Right atrium auricular region (tissue), 2 donors: Measurements from ENCODE around the gene ATP2A3. TPM values are rescaled to one million over a fixed set of nuclear protein-coding genes. Genes with fewer than 3 reads are reported as not detected.

ENCODE experiments used
- DNase-seq: peaks from one replicate; pipeline ENCODE4 v3.0.0-alpha.2; 2019; ENCODE audit warnings: low spot score
- H3K27ac ChIP-seq, 2 donors: fragments of 200-600 bp; sonication (generic); 1 replicate in 1 of 2; 2 replicates in 1 of 2; pipeline ENCODE4 v1.5.1; 2016 to 2019
- H3K27me3 ChIP-seq, 2 donors: fragments of 200-600 bp; sonication (generic); one replicate each; pipeline versions ENCODE4 v1.5.1 to v1.6.0; 2017 to 2019
- H3K36me3 ChIP-seq: fragments of 200-600 bp; sonication (generic); one replicate; pipeline ENCODE4 v1.5.1; 2016
- H3K4me1 ChIP-seq, 2 donors: fragments of 200-600 bp; sonication (generic); one replicate each; pipeline versions ENCODE4 v1.5.1 to v1.6.0; 2017 to 2019
- H3K4me3 ChIP-seq, 2 donors: fragments of 200-600 bp; sonication (generic); 1 replicate in 1 of 2; 2 replicates in 1 of 2; pipeline ENCODE4 v1.5.1; 2017 to 2019; ENCODE audit warnings: mild to moderate bottlenecking in 1 of 2, moderate library complexity in 1 of 2
- H3K9me3 ChIP-seq, 2 donors: fragments of 200-600 bp; sonication (generic); one replicate each; pipeline ENCODE4 v1.5.1; 2019
- CTCF ChIP-seq, 2 donors: fragments of 200-600 bp; sonication (generic); IDR thresholded peaks; one replicate each; pipeline ENCODE4 v1.5.1; 2019; ENCODE audit warnings: antibody characterized with exemption in 2 of 2
- total RNA-seq, 2 donors: library from RNA; depleted of rRNA; stranded (reverse); fragments of >200 nt; gene quantifications; one replicate each; pipeline ENCODE4 v1.1.0, GENCODE V29; 2016

ATP2A3 gene
- total RNA-seq, 2 donors from 2014 or later: 5.5 to 12.2 TPM

GRCh38 chr17:3959295-3959899, 4.8 kb downstream of the ATP2A3 start:
- peaks cover 3 to 5% of the 10 kb centered on the region in 2 donors for H3K27me3 ChIP-seq
- no peak for TF ChIP-seq CTCF (IDR thresholded peaks at IDR 0.05)
- no peak overlapping the region for H3K4me3 ChIP-seq
- no peak for DNase-seq
- H3K36me3 ChIP-seq: no peaks in the 10 kb centered on the region
- H3K27ac ChIP-seq: peak overlapping the region in 1 of 2 donors; percentile 58
- no peaks in the 10 kb centered on the region for H3K9me3 ChIP-seq
- H3K4me1 ChIP-seq: peaks cover 0 to 54% of the 10 kb centered on the region in 2 donors

GRCh38 chr17:3957735-3958599, 6.3 kb downstream of the ATP2A3 start:
- Histone ChIP-seq H3K27me3 (no peaks in the 10 kb centered on the region), H3K27ac (no peak overlapping the region), H3K4me1 (peaks cover 0 to 44% of the 10 kb centered on the region in 2 donors), H3K9me3 (no peaks in the 10 kb centered on the region), H3K36me3 (no peaks in the 10 kb centered on the region), H3K4me3 (no peak overlapping the region)
- DNase-seq: no peak
- no peak for TF ChIP-seq CTCF (IDR thresholded peaks at IDR 0.05)

GRCh38 chr17:3956983-3957382, 7.3 kb downstream of the ATP2A3 start:
- Histone ChIP-seq H3K27me3 (no peaks in the 10 kb centered on the region), H3K27ac (no peak overlapping the region), H3K9me3 (no peaks in the 10 kb centered on the region), H3K4me3 (no peak overlapping the region), H3K4me1 (peaks cover 0 to 34% of the 10 kb centered on the region in 2 donors), H3K36me3 (no peaks in the 10 kb centered on the region)
- no peak for DNase-seq
- no peak for TF ChIP-seq CTCF (IDR thresholded peaks at IDR 0.05)

GRCh38 chr17:3956327-3956957, 7.8 kb downstream of the ATP2A3 start:
- TF ChIP-seq CTCF (IDR thresholded peaks at IDR 0.05): no peak
- no peak for DNase-seq
- H3K27ac ChIP-seq: no peak overlapping the region

GRCh38 chr17:3955673-3955988, 8.6 kb downstream of the ATP2A3 start:
- TF ChIP-seq CTCF (IDR thresholded peaks at IDR 0.05): no peak
- Histone ChIP-seq H3K36me3 (no peaks in the 10 kb centered on the region), H3K4me3 (no peak overlapping the region), H3K27ac (no peak overlapping the region), H3K4me1 (peaks cover 0 to 20% of the 10 kb centered on the region in 2 donors), H3K9me3 (no peaks in the 10 kb centered on the region), H3K27me3 (no peaks in the 10 kb centered on the region)
- DNase-seq: no peak

More at GRCh38 chr17:3956327-3956957, 7.8 kb downstream of the ATP2A3 start:
- peaks cover 0 to 28% of the 10 kb centered on the region in 2 donors for H3K4me1 ChIP-seq
- H3K36me3 ChIP-seq: no peaks in the 10 kb centered on the region
- no peaks in the 10 kb centered on the region for H3K27me3 ChIP-seq
- H3K4me3 ChIP-seq: no peak overlapping the region
- H3K9me3 ChIP-seq: no peaks in the 10 kb centered on the region
